Measurements from ENCODE around the gene TNPO2.

DNA sequence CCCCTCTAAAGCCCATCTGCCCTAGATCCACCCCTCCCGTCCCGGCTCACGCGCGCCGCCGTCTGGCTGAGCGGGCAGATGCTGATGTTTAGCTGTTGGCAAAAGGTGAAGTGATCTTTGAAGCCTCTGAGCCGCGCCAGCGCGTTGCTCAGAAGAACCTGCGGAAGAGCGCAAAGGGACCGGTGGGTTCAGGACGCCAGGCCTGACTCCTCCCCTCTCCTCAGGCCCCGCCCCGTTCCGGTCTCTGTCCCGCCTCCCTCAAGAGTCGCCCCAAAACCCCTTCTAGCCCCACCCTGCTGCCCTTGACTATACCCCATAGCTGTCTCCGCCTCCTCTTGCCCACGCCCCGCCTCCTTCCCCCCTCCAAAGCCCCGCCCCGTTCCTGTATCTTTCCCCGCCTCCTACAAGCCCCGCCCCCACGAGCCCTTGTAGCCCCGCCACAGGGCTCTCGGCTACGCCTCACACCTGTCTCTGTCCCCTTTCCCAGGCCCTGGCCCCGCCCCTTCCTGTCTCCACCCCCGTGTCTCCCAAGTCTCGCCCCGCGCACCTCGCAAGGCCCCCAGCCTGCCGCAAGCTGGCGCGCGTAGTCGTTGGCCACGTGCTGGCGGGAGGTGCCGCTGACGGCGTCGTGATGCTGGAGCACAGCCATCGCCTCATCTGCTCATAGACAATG is 66.7 kb downstream of the TNPO2 start:
- TF ChIP-seq POLR2A (IDR thresholded peaks at IDR 0.05; ENCODE audit: low read depth) (no peak), EP300 (IDR thresholded peaks at IDR 0.05) (no peak), POLR2AphosphoS5 (IDR thresholded peaks at IDR 0.05) (no peak)
- TF ChIP-seq, protein P1, sequence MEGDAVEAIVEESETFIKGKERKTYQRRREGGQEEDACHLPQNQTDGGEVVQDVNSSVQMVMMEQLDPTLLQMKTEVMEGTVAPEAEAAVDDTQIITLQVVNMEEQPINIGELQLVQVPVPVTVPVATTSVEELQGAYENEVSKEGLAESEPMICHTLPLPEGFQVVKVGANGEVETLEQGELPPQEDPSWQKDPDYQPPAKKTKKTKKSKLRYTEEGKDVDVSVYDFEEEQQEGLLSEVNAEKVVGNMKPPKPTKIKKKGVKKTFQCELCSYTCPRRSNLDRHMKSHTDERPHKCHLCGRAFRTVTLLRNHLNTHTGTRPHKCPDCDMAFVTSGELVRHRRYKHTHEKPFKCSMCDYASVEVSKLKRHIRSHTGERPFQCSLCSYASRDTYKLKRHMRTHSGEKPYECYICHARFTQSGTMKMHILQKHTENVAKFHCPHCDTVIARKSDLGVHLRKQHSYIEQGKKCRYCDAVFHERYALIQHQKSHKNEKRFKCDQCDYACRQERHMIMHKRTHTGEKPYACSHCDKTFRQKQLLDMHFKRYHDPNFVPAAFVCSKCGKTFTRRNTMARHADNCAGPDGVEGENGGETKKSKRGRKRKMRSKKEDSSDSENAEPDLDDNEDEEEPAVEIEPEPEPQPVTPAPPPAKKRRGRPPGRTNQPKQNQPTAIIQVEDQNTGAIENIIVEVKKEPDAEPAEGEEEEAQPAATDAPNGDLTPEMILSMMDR (IDR thresholded peaks at IDR 0.05), result no peak

All from esophagus muscularis mucosa (tissue), 4 donors.